ENCODE measurements around the gene KNL1.
"Not testable (repeated sequence)": the region's sequence is repeated elsewhere in the genome, so short reads cannot be mapped to it uniquely, and the experiment has no call there.

Gene KNL1

DNA sequence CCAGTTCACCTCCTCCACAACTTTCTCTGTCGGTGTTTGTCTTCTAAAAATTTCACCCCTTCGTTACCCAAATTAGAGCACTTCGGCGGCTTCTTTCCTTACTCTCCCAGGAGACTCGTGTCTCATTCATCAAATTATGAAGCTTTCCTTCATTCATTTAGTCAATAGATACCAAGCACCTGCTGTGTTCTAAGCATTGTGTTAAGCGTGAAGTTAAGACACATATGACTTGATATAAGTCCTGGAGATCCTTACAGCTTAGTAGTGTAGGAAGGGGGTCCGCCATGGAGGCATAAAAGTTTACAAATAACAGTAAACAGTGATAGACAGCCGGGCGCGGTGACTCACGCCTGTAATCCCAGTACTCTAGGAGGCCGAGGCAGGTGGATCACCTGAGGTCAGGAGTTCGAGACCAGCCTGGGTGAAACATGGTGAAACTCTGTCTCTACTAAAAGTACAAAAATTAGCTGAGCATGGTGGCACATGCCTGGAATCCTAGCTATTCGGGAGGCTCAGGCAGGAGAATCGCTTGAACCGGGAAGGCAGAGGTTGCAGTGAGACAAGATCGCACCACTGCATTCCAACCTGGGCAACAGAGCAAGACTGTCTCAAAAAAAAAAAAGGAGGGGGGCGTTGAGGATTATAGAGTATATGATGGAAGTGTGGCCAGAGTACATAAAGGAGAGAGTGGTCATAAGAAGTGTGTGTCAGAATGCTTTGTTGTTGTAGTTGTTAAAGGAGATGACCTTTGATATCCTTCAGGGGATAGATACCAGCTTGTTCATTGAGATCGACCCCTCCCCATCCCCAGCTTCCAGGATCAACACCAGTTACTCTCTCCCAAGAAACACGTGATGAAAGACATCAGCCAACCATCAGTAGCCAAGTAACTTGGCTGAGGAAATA lies 28.5 kb upstream of the KNL1 start:
- TF ChIP-seq OSR1 (CRISPR knock-in tag; IDR thresholded peaks at IDR 0.05) (no peak), ISL1 (CRISPR knock-in tag; IDR thresholded peaks at IDR 0.05) (no peak), ZNF70 (CRISPR knock-in tag; IDR thresholded peaks at IDR 0.05) (no peak), CSDC2 (CRISPR knock-in tag; IDR thresholded peaks at IDR 0.05) (no peak), ZC3H10 (CRISPR knock-in tag; IDR thresholded peaks at IDR 0.05) (no peak), ZFP3 (CRISPR knock-in tag; IDR thresholded peaks at IDR 0.05) (no peak), SNAI2 (CRISPR knock-in tag; IDR thresholded peaks at IDR 0.05) (no peak), ESRRG (CRISPR knock-in tag; IDR thresholded peaks at IDR 0.05) (no peak), ZFP30 (CRISPR knock-in tag; IDR thresholded peaks at IDR 0.05) (no peak), ZNF565 (CRISPR knock-in tag; conservative IDR thresholded peaks at IDR 0.05; ENCODE audit: low read depth) (no peak), GLIS3 (CRISPR knock-in tag; IDR thresholded peaks at IDR 0.05) (no peak), BACH2 (CRISPR knock-in tag; IDR thresholded peaks at IDR 0.05; ENCODE audit: borderline replicate concordance) (no peak)
- TF ChIP-seq, protein P1, sequence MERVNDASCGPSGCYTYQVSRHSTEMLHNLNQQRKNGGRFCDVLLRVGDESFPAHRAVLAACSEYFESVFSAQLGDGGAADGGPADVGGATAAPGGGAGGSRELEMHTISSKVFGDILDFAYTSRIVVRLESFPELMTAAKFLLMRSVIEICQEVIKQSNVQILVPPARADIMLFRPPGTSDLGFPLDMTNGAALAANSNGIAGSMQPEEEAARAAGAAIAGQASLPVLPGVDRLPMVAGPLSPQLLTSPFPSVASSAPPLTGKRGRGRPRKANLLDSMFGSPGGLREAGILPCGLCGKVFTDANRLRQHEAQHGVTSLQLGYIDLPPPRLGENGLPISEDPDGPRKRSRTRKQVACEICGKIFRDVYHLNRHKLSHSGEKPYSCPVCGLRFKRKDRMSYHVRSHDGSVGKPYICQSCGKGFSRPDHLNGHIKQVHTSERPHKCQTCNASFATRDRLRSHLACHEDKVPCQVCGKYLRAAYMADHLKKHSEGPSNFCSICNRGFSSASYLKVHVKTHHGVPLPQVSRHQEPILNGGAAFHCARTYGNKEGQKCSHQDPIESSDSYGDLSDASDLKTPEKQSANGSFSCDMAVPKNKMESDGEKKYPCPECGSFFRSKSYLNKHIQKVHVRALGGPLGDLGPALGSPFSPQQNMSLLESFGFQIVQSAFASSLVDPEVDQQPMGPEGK (CRISPR knock-in tag; IDR thresholded peaks at IDR 0.05; ENCODE audit: borderline replicate concordance), result no peak
- TF ChIP-seq, protein P2, sequence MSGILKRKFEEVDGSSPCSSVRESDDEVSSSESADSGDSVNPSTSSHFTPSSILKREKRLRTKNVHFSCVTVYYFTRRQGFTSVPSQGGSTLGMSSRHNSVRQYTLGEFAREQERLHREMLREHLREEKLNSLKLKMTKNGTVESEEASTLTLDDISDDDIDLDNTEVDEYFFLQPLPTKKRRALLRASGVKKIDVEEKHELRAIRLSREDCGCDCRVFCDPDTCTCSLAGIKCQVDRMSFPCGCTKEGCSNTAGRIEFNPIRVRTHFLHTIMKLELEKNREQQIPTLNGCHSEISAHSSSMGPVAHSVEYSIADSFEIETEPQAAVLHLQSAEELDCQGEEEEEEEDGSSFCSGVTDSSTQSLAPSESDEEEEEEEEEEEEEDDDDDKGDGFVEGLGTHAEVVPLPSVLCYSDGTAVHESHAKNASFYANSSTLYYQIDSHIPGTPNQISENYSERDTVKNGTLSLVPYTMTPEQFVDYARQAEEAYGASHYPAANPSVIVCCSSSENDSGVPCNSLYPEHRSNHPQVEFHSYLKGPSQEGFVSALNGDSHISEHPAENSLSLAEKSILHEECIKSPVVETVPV (CRISPR knock-in tag; IDR thresholded peaks at IDR 0.05), result no peak
- no peak for ATAC-seq

DNA sequence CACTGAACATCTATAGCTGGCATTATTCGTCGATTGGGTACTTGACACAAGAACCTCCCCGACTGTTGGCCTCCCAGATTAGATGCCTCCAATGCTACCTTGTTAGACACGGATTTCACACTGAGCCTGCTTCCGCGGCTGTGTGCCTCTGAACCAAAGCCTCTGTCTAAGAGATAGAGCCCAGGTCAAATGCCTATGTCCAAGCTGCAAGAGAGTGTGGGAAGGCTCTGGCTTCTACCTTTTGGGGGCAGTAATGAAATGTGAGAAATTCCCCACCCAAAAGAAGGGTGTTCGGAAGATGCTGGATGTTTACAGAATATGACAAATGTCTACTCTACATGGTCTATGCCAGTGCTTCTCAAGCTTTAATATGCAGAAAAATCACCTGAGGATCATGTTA lies 26.9 kb upstream of the KNL1 start:
- TF ChIP-seq CSDC2 (CRISPR knock-in tag; IDR thresholded peaks at IDR 0.05), result no peak
- no peak for ATAC-seq

DNA sequence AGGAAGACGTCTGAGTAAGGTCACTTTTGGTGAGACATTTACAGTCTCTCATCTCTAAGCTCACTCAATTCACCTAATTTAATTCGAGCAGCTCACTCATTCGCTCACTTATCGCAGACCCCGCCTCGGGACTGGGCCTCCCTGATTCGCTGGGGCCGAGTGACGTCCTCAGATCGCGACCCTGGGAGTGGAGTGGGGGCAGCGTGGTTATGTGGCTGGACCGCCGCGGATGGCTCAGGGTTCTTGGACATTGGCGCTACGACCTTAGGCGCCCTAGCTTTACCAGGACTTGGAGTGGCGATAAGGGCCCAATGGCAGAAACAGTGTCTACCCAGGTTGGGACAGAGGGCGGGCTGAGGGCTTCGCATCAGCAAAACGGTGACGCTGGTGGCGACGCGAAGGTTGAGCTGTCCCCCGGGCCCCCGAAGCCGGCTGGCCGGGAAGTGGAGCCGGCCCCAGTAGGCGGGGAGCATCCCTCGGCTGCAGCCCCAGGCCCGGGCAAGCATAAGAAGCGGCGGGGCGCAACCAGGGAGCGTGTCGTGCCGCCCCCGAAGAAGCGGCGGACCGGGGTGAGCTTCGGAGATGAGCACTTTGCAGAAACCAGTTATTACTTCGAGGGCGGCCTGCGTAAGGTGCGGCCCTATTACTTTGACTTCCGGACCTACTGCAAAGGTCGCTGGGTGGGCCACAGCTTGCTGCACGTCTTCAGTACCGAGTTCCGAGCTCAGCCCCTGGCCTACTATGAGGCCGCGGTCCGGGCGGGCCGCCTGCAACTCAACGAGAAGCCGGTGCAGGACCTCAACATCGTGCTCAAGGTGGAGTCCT lies 24.7 kb upstream of the KNL1 start, which contains the start of gene RPUSD2:
TSS of gene RPUSD2 (plus strand) at position 171 of the 825 bp plus-strand sequence. CDS start at position 210, 39 bp downstream.
- TF ChIP-seq ZFP30 (CRISPR knock-in tag; IDR thresholded peaks at IDR 0.05), result no peak
- TF ChIP-seq ZNF8 (CRISPR knock-in tag; IDR thresholded peaks at IDR 0.05), result no peak
- TF ChIP-seq TOX (CRISPR knock-in tag; IDR thresholded peaks at IDR 0.05; ENCODE audit: borderline replicate concordance), result no peak
- TF ChIP-seq ZNF70 (CRISPR knock-in tag; IDR thresholded peaks at IDR 0.05), result no peak
- TF ChIP-seq, protein P3, sequence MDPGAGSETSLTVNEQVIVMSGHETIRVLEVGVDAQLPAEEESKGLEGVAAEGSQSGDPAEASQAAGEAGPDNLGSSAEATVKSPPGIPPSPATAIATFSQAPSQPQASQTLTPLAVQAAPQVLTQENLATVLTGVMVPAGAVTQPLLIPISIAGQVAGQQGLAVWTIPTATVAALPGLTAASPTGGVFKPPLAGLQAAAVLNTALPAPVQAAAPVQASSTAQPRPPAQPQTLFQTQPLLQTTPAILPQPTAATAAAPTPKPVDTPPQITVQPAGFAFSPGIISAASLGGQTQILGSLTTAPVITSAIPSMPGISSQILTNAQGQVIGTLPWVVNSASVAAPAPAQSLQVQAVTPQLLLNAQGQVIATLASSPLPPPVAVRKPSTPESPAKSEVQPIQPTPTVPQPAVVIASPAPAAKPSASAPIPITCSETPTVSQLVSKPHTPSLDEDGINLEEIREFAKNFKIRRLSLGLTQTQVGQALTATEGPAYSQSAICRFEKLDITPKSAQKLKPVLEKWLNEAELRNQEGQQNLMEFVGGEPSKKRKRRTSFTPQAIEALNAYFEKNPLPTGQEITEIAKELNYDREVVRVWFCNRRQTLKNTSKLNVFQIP (CRISPR knock-in tag; IDR thresholded peaks at IDR 0.05; ENCODE audit: borderline replicate concordance, low read depth), result no peak
- no peak for TF ChIP-seq RARB (CRISPR knock-in tag; IDR thresholded peaks at IDR 0.05)
- TF ChIP-seq ZC3H10 (CRISPR knock-in tag; IDR thresholded peaks at IDR 0.05), result no peak
- TF ChIP-seq ESRRG (CRISPR knock-in tag; IDR thresholded peaks at IDR 0.05), result no peak
- TF ChIP-seq PPARA (CRISPR knock-in tag; IDR thresholded peaks at IDR 0.05; ENCODE audit: borderline replicate concordance), result no peak
- no peak for TF ChIP-seq ARNTL (CRISPR knock-in tag; IDR thresholded peaks at IDR 0.05; ENCODE audit: borderline replicate concordance, low read depth)
- no peak for TF ChIP-seq TCF4 (CRISPR knock-in tag; IDR thresholded peaks at IDR 0.05; ENCODE audit: borderline replicate concordance)
- TF ChIP-seq ISL1 (CRISPR knock-in tag; IDR thresholded peaks at IDR 0.05), result no peak
- no peak for TF ChIP-seq CSDC2 (CRISPR knock-in tag; IDR thresholded peaks at IDR 0.05)
- peak; percentile 71 for ATAC-seq

DNA sequence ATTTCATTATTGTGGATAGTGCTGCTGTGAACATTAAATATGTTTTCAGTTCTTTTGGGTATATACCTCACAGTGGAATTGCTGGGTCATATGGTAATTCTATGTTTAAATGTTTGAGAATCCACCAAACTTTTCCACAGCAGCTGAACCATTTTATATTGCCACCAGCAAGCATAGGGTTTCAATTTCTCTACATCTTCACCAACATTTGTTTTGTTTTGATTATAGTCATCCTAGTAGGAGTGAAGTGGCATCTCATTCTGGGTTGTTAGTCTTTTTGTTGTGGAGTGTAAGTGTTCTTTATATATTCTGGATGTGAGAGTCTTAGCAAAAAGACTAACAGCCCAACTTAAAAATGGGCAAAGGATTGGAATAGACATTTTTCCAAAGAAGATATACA lies 18.9 kb upstream of the KNL1 start:
- no peak for TF ChIP-seq SNAI2 (CRISPR knock-in tag; IDR thresholded peaks at IDR 0.05)
- no peak for TF ChIP-seq BACH2 (CRISPR knock-in tag; IDR thresholded peaks at IDR 0.05; ENCODE audit: borderline replicate concordance)
- TF ChIP-seq, protein P4, sequence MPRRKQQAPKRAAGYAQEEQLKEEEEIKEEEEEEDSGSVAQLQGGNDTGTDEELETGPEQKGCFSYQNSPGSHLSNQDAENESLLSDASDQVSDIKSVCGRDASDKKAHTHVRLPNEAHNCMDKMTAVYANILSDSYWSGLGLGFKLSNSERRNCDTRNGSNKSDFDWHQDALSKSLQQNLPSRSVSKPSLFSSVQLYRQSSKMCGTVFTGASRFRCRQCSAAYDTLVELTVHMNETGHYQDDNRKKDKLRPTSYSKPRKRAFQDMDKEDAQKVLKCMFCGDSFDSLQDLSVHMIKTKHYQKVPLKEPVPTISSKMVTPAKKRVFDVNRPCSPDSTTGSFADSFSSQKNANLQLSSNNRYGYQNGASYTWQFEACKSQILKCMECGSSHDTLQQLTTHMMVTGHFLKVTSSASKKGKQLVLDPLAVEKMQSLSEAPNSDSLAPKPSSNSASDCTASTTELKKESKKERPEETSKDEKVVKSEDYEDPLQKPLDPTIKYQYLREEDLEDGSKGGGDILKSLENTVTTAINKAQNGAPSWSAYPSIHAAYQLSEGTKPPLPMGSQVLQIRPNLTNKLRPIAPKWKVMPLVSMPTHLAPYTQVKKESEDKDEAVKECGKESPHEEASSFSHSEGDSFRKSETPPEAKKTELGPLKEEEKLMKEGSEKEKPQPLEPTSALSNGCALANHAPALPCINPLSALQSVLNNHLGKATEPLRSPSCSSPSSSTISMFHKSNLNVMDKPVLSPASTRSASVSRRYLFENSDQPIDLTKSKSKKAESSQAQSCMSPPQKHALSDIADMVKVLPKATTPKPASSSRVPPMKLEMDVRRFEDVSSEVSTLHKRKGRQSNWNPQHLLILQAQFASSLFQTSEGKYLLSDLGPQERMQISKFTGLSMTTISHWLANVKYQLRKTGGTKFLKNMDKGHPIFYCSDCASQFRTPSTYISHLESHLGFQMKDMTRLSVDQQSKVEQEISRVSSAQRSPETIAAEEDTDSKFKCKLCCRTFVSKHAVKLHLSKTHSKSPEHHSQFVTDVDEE (CRISPR knock-in tag; IDR thresholded peaks at IDR 0.05), result no peak
- no peak for TF ChIP-seq ZC3H10 (CRISPR knock-in tag; IDR thresholded peaks at IDR 0.05)
- TF ChIP-seq PPARA (CRISPR knock-in tag; IDR thresholded peaks at IDR 0.05; ENCODE audit: borderline replicate concordance), result no peak
- TF ChIP-seq RARB (CRISPR knock-in tag; IDR thresholded peaks at IDR 0.05), result no peak
- TF ChIP-seq GLIS3 (CRISPR knock-in tag; IDR thresholded peaks at IDR 0.05), result no peak
- TF ChIP-seq ISL1 (CRISPR knock-in tag; IDR thresholded peaks at IDR 0.05), result no peak
- no peak for ATAC-seq

DNA sequence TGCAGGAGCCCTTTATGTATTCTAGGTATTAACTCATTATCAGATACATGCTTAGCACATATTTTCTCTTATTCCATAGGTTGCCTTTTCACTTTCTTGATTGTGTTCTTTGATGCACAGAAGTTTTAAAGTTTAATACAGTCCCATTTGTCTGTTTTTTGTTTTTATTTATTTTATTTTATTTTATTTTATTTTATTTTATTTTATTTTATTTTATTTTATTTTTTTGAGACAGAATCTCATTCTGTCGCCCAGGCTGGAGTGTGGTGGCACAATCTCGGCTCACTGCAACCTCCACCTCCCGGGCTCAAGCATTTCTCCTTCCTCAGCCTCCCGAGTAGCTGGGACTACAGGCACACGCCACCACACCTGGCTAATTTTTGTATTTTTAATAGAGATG lies 17.1 kb upstream of the KNL1 start:
- ATAC-seq, result not testable (repeated sequence)

Measured in SK-N-SH treated with all-trans-retinoic acid at 6 μM for 48 hours (cell line).